NCI-H82 treated with DMSO at 0.1 percent for 48 hours (cell line): Measurements from ENCODE around the gene SLC22A7.
A peak's percentile ranks its signal among the peaks of the same experiment; 100 is the strongest.

Source experiments
- DNase-seq: peaks from one replicate; lab custom pipeline; 2025; ENCODE audit not compliant: unreplicated experiment; lab: John Stamatoyannopoulos, UW

SLC22A7 gene, protein sequence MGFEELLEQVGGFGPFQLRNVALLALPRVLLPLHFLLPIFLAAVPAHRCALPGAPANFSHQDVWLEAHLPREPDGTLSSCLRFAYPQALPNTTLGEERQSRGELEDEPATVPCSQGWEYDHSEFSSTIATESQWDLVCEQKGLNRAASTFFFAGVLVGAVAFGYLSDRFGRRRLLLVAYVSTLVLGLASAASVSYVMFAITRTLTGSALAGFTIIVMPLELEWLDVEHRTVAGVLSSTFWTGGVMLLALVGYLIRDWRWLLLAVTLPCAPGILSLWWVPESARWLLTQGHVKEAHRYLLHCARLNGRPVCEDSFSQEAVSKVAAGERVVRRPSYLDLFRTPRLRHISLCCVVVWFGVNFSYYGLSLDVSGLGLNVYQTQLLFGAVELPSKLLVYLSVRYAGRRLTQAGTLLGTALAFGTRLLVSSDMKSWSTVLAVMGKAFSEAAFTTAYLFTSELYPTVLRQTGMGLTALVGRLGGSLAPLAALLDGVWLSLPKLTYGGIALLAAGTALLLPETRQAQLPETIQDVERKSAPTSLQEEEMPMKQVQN

GRCh38 chr6:43297644-43298564 lies at the start of gene SLC22A7:
SLC22A7 (plus strand) TSS chr6:43298260; CDS start chr6:43298359, 99 bp downstream.
- no peak for DNase-seq

- DNase-seq: no peak
Observed at GRCh38 chr6:43248791-43249190, 49.3 kb upstream of the SLC22A7 start.

DNA sequence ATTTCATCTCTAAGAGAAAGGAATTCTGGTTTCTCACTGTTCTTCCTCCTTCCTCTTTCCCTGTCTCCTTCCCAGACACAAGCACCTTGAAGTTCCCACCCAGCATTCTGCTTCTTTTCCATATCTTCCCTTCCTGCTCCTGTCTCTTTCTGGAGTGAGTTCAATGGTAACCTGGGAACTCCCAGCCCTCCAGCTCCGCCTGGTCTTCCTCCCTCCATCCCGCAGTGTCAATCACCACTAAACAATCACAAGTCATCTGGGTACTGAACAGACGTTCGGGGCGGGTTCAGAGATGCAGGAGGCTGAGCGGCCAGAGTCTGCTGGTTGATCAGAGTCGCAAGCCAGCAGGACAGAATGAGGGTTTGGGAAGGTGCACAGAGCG lies 47.1 kb upstream of the SLC22A7 start:
- DNase-seq: peak; percentile 65

DNA sequence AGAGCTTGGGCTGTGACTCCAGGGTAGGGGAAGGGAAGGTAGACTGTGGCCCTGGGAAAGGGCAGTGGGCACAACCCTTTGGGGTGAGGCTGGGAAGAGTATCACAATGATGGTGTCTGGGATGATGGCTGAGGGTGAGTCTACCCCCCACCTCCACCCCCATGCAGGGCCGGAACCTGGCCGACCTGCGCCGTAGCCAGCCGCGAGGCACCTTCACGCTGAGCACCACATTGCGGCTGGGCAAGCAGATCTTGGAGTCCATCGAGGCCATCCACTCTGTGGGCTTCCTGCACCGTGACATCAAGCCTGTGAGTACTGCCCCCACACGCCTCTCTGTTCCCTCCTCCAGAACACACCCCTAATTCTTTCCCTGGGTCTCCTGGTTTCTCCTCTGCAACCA lies 44.7 kb upstream of the SLC22A7 start:
- no peak for DNase-seq

GRCh38 chr6:43254138-43254817 lies 43.8 kb upstream of the SLC22A7 start:
- DNase-seq: no peak

DNA sequence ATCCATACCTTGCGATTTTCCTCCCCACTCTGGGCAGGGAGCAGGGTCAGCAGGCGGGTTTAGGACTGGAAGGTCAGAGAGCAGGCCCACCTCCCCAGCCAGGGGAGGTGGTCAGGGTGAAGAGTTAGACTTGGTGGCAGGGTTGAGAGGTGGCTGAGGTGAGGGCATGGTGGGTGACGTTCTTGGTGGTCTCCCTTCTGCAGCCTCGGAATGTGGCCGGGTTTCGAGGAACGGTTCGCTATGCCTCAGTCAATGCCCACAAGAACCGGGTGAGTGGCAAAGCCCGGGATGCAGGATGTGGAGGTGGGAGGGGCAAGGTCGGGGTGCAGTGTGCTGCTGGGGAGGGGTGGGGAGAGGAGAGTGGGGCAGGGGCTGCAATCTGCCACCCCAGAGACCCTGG lies 43.2 kb upstream of the SLC22A7 start:
- no peak for DNase-seq

- DNase-seq: no peak
Observed at GRCh38 chr6:43255408-43256054, 42.5 kb upstream of the SLC22A7 start.

GRCh38 chr6:43256670-43257366 lies 41.2 kb upstream of the SLC22A7 start:
- no peak for DNase-seq

- no peak for DNase-seq
Observed at GRCh38 chr6:43257367-43258145, 40.5 kb upstream of the SLC22A7 start.

GRCh38 chr6:43258180-43258579 lies 39.9 kb upstream of the SLC22A7 start:
- no peak for DNase-seq

DNA sequence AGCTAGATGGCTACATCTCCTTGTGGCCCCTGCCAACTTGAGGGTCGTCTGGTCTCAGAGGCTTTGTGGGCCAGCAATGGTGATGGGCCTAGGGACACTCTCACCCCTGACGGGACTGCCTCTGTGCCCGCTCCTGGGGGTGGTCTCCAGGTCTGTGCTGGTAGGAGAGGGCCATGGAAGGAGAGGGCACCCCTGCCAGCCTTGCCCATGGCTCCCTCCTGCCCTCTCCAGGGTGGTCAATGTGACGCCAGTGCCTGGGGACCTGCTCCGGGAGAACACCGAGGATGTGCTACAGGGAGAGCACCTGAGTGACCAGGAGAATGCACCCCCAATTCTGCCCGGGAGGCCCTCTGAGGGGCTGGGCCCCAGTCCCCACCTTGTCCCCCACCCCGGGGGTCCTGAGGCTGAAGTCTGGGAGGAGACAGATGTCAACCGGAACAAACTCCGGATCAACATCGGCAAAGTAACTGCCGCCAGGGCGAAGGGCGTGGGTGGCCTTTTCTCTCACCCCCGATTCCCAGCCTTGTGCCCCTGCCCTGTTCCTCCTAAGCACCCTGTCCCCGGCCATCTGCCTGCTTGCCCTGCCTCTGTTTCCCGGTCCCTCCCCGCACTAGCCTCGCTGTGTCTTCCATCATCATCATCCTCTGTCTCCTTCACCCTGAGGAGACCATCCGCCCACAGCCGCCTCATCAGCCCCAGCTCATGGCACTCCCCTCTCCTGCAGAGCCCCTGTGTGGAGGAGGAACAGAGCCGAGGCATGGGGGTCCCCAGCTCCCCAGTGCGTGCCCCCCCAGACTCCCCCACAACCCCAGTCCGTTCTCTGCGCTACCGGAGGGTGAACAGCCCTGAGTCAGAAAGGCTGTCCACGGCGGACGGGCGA lies 39.0 kb upstream of the SLC22A7 start:
- DNase-seq: no peak

DNA sequence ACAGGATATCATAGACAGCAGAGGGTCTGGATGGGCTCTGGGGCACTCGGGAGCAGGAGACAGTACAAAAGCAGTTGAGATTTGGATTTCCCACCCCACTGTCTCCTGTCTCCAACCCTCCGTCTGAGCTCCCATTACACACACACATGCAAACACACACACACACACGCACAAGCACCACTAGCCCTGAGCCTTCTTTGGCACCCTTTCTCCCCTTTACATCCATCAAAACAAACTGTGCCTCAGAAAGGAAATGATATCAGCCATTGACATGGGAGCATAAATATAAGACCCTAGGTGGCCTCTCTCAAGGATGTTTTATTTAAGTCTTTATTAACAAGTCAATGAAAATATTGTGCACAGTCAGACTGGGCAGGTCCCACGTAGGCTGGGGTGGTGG lies 37.3 kb upstream of the SLC22A7 start:
- DNase-seq: no peak

DNA sequence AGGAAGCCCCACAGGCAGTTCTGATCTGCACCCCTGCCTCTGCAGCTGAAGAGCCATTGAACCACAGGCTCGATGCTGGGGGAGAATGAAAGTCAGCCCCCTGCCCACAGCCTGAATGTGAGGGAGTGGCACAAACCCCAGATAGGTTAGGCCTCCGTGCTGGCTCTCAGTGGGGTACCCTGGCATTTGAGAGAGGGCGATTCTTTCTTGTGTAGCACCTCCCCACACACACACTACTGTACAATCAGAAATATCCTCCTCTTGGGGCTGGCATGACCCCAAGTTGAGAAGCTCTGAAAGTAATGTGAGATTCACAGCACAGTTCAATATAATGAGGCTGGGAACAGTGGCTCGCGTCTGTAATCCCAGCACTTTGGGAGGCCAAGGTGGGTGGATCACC lies 36.9 kb upstream of the SLC22A7 start:
- DNase-seq: no peak

DNA sequence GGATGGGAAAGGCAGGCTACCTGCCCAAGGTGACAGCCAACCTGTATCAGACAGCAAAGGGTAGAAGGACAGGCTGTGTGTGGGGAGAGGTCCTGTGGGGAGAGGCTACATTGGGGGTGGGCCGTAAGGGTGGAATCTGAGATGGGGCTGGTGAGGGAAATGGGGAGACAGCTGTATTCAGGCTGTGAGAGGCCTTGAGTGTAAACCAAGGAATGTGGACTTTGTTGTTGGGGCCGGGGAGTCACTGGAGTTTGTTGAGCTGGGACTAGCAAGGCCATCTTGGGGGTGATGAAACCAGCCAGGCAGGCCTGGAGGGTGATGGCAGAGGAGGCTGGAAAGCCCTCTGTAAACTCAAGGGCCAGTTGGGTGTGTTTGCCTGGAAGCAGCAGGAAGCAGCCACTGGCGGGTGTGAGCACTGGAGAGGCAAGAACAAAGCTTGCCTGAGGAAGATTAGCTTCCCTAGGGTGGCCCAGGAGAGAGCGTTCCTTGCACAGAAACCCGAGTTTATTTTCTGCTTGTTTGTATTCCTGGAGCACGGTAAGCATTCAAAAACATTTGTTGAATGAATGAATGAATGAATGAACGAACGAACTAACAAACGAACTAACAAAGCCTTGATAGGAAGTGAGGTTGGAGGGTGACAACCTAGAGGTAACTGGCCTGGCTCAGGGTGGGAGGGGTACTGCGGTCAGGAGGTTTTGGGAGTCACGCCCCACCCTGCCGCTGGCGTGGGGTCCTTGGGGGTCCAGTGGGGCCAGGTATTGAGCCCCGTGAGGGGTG lies 35.9 kb upstream of the SLC22A7 start:
- DNase-seq: no peak

DNA sequence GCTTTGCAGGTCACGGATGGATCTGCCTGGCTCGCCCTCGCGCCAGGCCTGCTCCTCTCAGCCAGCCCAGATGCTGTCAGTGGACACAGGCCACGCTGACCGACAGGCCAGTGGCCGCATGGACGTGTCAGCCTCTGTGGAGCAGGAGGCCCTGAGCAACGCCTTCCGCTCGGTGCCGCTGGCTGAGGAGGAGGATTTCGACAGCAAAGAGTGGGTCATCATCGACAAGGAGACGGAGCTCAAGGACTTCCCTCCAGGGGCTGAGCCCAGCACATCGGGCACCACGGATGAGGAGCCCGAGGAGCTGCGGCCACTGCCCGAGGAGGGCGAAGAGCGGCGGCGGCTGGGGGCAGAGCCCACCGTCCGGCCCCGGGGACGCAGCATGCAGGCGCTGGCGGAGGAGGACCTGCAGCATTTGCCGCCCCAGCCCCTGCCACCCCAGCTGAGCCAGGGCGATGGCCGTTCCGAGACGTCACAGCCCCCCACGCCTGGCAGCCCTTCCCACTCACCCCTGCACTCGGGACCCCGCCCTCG lies 35.2 kb upstream of the SLC22A7 start:
- DNase-seq: no peak

DNA sequence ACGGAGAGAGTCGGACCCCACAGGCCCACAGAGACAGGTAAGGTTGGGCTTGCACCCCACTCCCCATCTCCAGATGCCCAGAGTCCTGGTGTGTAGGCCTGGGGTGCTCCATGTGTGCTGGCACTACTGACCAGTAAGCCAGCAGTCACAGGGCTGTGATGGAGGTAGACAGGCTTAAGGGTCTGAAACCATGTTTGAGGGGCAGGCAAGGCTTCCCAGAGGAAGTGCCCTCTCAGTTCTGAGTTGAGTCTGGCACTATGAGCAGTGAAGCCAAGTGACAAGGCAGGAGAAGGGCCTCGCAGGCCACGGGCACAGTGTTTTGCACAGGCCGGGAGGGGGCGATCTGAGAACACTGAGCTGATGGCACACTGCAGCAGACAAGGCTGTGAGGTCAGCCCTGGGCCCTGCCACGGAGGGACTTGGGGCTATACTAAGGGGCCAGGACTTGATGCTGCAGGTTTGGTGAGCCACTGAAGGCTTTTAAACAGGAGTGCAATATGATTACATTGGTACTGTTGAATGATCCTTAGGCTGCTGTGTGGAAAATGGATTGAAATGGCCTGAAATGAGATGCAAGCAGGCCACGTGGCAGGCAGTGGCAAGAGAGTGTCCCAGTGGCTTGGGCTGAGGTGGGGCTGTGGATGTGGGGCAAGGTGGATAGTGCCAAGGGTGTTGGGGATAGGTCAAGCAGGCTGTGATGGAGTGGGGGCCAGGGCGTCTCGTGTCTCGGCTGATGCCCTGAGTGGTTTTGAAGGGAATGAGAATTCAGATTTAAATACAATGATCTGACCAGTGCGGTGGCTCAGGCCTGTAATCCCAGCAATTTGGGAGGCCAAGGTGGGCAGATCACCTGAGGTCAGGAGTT lies 34.5 kb upstream of the SLC22A7 start:
- peak; percentile 22 for DNase-seq
